ENCODE results near the gene UBE2E2.

DNA sequence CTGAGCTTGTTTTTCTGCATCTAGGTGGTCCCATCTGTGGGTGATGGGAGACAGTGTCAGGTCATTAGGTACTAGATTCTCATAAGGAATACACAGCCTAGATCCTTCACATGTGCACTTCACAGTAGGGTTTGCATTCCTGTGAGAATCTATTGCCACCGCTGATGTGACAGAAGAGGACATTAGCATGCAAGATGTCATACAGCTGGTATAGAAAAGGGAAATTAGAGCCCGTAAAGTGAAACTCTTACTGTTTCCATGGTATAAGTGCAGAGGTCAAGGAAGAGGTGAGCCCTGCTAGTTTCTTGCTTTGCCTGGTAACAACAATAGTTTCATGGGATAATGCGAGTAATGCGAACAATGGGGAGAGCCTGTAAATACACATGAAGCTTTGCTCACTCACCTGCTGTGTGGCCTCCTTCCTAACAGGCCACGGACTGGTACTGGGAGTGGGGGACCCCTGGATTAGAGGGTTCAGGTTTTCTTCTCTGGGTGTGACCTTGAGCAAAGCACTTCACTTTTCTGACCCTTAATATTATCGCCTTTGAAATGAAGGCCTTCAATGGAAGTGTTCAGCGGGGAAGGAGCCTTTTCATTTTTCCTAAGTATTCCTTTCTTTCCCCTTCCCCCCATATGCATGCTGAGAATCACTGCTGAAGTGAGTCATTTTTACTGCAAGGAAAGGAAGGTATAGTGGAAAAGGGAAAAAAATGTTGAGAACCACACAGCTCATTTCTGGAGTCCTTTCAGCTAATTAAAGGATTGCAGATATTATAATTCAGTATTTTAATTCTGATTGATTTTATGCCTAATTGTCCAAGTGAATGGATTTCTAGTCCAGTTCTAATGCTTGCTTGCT, 286.4 kb downstream of the UBE2E2 start:
- TF ChIP-seq GATA2 (IDR thresholded peaks at IDR 0.05; ENCODE audit: low read depth, low read length) (no peak), GATA3 (IDR thresholded peaks at IDR 0.05; ENCODE audit: low read depth, low read length) (no peak)

Measured in SH-SY5Y (cell line).